AG04450 (cell line): Measurements from ENCODE around the gene FOSB. TPM values are rescaled to one million over a fixed set of nuclear protein-coding genes. Genes with fewer than 3 reads are reported as not detected.

Experiments used
- CTCF ChIA-PET: fragments of 300-600, 350-600 bp; formaldehyde crosslinking; extraction: SDS; loops from one replicate; lab custom pipeline; 2022; ENCODE audit warnings: antibody characterized with exemption, inconsistent platforms; lab: Charles Lee
- POLR2A ChIA-PET: fragments of 350-600 bp; formaldehyde crosslinking; extraction: SDS; loops from one replicate; lab custom pipeline; 2021; ENCODE audit warnings: antibody characterized with exemption, inconsistent platforms; lab: Yijun Ruan, JAX
- DNase-seq: peaks from one replicate; pipeline ENCODE4 v3.0.0-alpha.2; 2011; ENCODE audit warnings: low read depth, low spot score
- H3K27ac ChIP-seq: one replicate; pipeline ENCODE4 v1.5.1; 2012; ENCODE audit warnings: low read depth, low read length, control low read depth
- H3K27me3 ChIP-seq: one replicate; pipeline ENCODE4 v1.6.0; 2012; ENCODE audit warnings: low read length; ENCODE audit not compliant: control insufficient read depth, insufficient read depth
- H3K4me3 ChIP-seq: 2 replicates; pipeline ENCODE4 v1.5.1; 2011; ENCODE audit warnings: mild to moderate bottlenecking, low read depth, low read length, control low read depth
- H3K9me3 ChIP-seq: 2 replicates; pipeline ENCODE4 v1.5.1; 2012; ENCODE audit warnings: low read length; ENCODE audit not compliant: control insufficient read depth, insufficient read depth
- polyA plus RNA-seq: library from polyadenylated mRNA; depleted of rRNA; stranded (reverse); fragments of >200 nt; gene quantifications from 2 replicates; pipeline ENCODE4 v1.2.3, GENCODE V29; 2011
- TF ChIP-seq, protein P1 (sequence below): IDR thresholded peaks from 2 replicates; pipeline ENCODE4 v1.5.1; 2011; ENCODE audit warnings: low read depth, low read length, control low read depth, inconsistent platforms

Gene FOSB
- polyA plus RNA-seq, 1 experiment = 1.3 TPM

DNA sequence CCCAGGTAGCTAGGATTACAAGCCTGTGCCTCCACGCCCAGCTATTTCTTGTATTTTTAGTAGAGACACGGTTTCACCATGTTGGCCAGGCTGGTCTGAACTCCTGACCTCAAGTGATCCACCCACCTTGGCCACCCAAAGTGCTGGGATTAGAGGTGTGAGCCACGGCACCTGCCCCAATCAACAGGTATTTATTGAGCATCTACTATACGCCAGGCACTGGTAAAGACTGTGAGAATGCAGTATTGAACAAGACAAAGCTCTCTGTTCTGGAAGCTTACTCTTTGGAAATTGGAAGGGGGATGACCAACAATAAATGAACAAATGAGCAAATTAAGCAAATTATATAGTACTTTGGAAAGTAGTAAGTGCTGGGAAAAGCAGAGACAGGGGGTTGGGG is 22.7 kb upstream of the FOSB start:
- TF ChIP-seq, protein P1, sequence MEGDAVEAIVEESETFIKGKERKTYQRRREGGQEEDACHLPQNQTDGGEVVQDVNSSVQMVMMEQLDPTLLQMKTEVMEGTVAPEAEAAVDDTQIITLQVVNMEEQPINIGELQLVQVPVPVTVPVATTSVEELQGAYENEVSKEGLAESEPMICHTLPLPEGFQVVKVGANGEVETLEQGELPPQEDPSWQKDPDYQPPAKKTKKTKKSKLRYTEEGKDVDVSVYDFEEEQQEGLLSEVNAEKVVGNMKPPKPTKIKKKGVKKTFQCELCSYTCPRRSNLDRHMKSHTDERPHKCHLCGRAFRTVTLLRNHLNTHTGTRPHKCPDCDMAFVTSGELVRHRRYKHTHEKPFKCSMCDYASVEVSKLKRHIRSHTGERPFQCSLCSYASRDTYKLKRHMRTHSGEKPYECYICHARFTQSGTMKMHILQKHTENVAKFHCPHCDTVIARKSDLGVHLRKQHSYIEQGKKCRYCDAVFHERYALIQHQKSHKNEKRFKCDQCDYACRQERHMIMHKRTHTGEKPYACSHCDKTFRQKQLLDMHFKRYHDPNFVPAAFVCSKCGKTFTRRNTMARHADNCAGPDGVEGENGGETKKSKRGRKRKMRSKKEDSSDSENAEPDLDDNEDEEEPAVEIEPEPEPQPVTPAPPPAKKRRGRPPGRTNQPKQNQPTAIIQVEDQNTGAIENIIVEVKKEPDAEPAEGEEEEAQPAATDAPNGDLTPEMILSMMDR = no peak
- POLR2A ChIA-PET = no interaction called here
- no peak overlapping the region for H3K27ac ChIP-seq

DNA sequence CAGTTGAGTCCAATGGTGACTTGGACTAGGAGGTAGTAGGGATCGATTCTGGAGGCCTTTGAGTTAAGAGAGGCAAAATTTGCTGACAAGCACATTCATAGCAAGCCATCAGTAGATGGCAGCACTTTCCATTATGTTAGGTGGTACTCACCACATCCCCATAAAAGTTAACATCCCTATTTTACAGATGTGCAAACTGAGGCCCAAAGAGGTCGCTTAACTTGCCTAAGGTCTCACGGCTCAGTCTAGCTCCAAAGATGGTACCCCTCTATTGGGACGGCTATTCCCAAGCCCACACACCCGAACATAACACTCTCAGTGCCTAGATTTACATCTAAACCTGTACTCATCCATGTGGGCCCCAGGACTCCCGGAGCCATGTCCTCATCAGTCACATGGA is 21.5 kb upstream of the FOSB start:
- no peak for DNase-seq
- no peak overlapping the region for H3K27ac ChIP-seq

More for the DNA sequence above, 22.7 kb upstream of the FOSB start:
- Histone ChIP-seq H3K4me3 (no peak overlapping the region), H3K27me3 (no peaks in the 10 kb centered on the region), H3K9me3 (no peaks in the 10 kb centered on the region)
- DNase-seq = no peak
- CTCF ChIA-PET = interaction anchor here (0.7 to 1.9 kb wide), 3 partner anchors 34 to 245 kb away, joined by 3 to 8 read pairs (median 7); no protein-coding TSS in a partner anchor

DNA sequence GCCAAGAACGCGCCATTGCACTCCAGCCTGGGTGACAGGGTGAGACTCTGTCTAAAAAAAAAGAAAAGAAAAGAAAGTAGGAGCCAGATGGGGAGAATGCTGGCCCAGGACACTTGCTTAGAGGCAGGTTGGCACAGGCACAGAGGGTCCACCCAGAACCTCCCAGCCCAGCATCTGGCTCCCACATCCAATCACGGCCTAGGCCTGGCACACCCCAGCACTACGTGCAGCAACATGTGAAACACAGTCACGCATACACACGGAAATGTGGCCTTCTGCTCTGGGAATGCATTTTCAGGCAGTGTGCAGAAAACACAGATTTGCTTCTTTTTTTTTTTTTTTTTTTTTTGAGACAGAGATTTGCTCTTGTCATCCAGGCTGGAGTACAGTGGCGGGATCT is 20.9 kb upstream of the FOSB start:
- no peak overlapping the region for H3K27ac ChIP-seq

More for the DNA sequence above, 21.5 kb upstream of the FOSB start:
- ChIA-PET POLR2A (no interaction called here), CTCF (interaction anchor here (0.5 to 2.2 kb wide), 5 partner anchors 21 to 269 kb away, joined by 3 to 8 read pairs (median 4); no protein-coding TSS in a partner anchor)
- Histone ChIP-seq H3K4me3 (no peak overlapping the region), H3K27me3 (no peaks in the 10 kb centered on the region), H3K9me3 (no peaks in the 10 kb centered on the region; the same call in 1 of the 2 replicates)
- TF ChIP-seq, protein P1 = peak; percentile 41

DNA sequence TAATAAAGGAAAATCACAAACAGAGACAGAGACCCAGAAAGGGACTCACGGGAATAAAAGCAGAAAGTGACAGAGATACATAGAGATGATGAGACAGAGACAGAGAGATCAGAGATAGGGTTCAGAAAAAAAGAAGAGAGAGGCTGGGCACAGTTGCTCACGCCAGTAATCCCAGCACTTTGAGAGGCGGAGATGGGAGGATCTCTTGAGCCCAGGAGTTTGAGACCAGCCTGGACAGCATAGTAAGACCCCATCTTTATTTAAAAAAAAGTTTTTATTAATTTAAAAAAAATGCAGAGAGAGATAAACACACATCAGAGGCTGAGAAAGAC is 19.4 kb upstream of the FOSB start:
- TF ChIP-seq, protein P1 = no peak
- no peak overlapping the region for H3K4me3 ChIP-seq
- H3K27me3 ChIP-seq = no peaks in the 10 kb centered on the region
- POLR2A ChIA-PET = interaction anchor here (0.6 to 1.3 kb wide), 2 partner anchors 19 to 29 kb away, joined by 3 to 4 read pairs; no protein-coding TSS in a partner anchor
- CTCF ChIA-PET = interaction anchor here (1.9 to 2.5 kb wide), 3 partner anchors 9 to 37 kb away, joined by 5 to 15 read pairs (median 9); no protein-coding TSS in a partner anchor
- H3K9me3 ChIP-seq = no peaks in the 10 kb centered on the region; the same call in 1 of the 2 replicates
- no peak overlapping the region for H3K27ac ChIP-seq
- no peak for DNase-seq

More for the DNA sequence above, 20.9 kb upstream of the FOSB start:
- Histone ChIP-seq H3K27me3 (no peaks in the 10 kb centered on the region), H3K4me3 (no peak overlapping the region), H3K9me3 (no peaks in the 10 kb centered on the region; the same call in 1 of the 2 replicates)
- ChIA-PET POLR2A (no interaction called here), CTCF (interaction anchor here (0.5 to 2.2 kb wide), 4 partner anchors 20 to 268 kb away, joined by 3 to 5 read pairs (median 4); no protein-coding TSS in a partner anchor)
- no peak for DNase-seq
- TF ChIP-seq, protein P1 = no peak

DNA sequence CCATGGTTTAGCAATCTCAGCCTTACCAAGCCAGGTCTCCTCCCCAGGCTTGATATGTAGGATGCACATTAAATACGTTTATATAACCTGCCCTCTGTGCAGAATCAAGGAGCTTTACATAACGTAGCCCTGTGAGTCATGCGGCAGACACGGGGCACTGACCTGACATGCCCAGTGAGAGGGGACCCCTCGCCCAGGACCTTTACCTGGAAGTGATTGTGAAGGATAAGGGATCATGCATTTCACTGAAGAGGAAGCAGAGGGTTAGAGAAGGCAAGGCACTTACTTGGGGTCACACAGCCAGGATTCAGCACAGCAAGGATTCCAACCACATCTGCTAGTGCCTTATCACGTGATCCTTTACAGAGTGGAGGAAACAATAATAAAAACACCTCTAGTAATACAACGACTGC is 18.9 kb upstream of the FOSB start:
- no peak for DNase-seq
- TF ChIP-seq, protein P1 = no peak
- Histone ChIP-seq H3K27me3 (no peaks in the 10 kb centered on the region), H3K4me3 (no peak overlapping the region), H3K9me3 (no peaks in the 10 kb centered on the region; the same call in 1 of the 2 replicates), H3K27ac (peak overlapping the region; percentile 31)
- CTCF ChIA-PET = interaction anchor here (1.9 to 2.5 kb wide), 2 partner anchors 9 to 30 kb away, joined by 9 to 15 read pairs; no protein-coding TSS in a partner anchor
- POLR2A ChIA-PET = interaction anchor here (1.3 to 1.6 kb wide), 2 partner anchors 10 to 19 kb away, joined by 3 read pairs; no protein-coding TSS in a partner anchor
